HG03135 (cell line): Measurements from ENCODE around the gene APLF.

ENCODE experiments used
- ATAC-seq: cut with Tn5 transposase; IDR thresholded peaks from one replicate; pipeline ENCODE4 v1.9.1; 2021; ENCODE audit warnings: mild to moderate bottlenecking, moderate library complexity; ENCODE audit not compliant: unreplicated experiment

APLF gene

GRCh38 chr2:68467077-68467960 is at the start of gene APLF, which contains the start of gene FBXO48:
APLF (plus strand) TSS chr2:68467585; CDS start chr2:68467732, 147 bp downstream.
FBXO48 (minus strand) TSS chr2:68467294; CDS start chr2:68465145, 2,149 bp downstream.
- peak; percentile 93 for ATAC-seq

DNA sequence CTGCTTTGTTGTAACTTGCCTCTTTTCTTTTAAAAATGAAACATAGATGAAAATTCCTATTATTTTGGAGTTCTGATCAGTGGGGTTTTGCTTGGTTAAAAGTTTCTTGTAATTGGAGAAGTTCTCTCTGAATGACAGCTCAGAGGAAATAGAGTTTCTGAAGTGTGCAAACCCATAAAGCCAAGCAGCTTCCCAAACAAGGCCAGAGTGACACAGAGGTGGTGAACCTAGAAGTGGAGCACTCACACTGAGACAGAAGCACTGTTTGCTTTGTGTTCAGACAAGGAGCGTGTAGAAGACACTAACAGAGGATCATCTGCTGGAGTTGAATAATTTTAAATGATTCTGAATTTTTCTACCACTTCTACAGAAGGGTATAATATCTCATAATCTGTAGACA is 49.5 kb upstream of the APLF start:
- ATAC-seq, result no peak

GRCh38 chr2:68418419-68418818 is 49.0 kb upstream of the APLF start:
- ATAC-seq, result no peak

GRCh38 chr2:68418855-68419254 is 48.5 kb upstream of the APLF start:
- no peak for ATAC-seq

DNA sequence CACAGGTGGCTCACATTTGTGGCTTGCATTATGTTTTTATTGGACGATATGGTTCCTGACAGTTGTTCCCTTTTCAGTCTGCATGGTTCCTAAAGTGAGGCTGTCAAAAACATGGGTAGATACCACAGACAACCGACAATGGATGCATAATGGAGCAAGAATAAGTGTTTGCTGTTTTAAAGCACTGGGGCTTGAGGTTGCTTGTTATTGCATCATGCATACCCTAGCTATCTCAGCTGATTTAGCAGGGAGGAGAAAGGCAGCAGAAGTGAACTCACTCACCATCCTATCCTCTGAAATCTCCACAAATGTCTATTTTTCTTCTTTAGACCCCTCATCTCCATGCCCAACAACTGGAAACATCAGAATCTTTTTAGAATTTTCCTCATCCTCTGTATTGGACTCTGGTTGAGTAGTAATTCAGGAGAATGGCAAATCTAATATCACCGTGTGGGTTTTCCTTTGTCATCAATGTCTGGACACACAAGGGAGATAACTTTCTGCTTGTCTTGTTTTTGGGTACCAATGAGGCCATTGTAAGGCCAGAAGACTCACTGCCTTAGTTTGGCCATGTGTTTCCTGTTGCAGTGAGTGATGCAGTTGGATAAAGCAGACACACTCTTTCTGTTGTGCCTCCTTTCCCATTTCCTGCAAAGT is 47.0 kb upstream of the APLF start:
- no peak for ATAC-seq

DNA sequence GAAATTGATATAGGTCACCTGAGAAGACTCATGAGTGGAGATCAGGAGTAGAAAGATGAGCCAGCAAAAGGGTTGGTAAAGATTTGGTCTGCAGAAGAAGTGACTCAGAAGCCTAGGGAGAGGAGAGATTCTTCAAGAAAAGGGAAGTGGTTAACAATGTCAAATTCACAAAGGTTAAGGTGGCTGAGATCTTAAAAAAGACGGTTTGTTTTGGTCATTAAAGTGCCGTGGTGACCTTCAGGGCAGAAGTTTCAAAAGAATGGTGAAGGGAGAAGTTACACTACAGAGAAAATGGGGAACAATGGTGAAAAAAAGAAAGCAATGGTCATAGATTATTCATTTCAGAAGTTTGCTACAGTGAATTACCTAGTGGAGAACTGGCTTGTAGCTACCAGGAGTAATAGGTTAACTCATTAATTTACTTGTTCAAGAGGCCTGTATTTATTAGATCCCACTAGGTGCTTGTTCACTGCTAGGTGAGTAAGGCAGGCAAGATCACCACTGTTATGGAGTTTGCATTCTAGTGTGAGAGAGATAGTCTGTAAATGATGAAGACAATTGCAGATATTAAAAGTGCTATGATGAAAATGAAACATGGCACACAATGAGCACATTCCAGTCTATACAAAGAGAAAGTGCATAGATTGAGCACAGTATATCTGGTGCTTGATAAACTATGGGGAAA is 43.3 kb upstream of the APLF start:
- ATAC-seq, result peak; percentile 80

DNA sequence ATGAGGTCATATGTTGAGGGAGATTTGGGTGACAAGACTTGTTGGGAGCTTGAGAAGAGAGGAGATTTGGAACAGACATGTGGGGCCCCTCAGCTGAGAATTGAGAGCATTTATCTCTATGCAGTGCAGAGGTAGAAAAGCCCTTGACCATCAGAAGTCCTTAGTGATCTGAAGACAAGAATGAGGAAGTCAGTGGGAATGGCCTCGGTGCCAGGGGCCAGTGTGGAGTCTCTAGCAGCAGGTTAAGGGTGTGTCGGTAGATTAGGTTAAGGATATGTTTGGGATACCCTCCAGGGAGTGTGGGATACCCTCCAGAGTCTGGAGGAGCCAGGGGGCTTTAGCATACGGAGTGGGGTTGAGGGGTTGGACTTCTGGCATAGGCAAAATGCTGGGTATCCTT is 41.9 kb upstream of the APLF start:
- no peak for ATAC-seq

DNA sequence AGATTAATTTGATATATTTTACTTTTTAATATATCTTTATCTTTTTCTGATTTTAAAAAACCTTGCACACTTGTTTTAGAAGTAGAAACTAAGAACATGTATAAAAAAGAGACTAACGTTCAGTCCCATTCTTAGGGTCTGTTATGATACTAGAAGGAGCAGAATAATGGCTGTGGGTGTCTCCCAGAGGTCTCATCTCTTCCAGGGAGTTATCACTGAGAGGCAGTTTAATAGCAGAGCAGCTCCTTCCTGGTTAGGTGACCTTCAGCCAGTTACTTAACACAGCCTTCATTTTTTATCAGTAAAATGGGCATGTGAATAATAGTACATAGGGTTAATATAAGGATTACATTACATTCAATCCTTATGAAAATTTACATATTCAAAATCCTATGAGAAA is 40.9 kb upstream of the APLF start:
- no peak for ATAC-seq

DNA sequence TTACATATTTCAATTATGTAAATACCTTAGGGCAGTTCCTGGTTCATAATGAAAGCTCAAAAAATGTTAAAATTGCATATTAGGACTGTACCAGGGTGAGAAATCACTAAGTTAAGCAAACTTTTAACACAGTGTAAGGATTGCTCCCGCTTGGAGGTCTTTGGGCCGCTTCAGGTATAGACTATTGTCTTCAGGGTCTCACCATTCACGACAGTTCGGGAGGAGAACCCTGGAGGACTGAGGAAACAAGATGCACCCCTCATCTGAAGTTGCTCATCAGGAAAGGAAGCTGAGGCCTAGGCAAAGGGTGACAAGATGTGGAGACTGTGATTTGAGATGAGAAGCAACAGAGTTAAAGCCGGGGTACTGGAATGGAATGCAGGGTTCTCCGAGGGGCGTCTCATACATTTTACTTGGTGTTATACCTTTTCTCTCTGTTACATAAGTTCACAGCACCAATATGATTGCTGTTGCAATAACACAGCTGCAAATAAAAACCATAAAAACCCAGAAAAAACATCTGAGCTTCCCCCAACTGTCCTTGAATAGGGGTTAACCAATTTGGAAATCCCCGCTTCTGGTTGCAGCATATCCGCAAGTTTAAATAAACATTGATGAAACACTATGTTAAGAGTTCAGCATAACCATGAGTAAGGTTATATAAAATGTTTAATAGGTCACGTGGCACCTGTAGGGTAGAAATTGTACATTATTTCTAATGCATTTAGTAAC is 40.4 kb upstream of the APLF start:
- peak; percentile 39 for ATAC-seq

DNA sequence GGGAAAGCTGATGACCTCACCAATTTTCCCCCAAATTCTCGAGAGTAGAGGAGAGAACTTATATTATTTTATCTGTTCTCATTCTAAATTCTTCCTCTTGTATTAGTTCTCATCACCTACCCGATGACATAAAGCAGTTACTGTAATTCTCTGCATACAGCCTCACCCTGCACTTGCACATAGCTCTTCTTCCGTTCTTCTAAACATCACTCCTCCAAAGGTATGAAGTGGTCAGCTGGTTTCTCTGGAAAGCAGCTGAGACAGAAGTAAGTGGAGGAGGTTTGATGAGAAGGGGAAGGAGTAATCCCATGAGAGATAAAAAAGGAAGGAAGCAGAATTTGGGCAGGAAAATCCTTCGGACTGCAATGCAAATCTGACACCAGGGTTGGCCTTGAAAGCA is 39.3 kb upstream of the APLF start:
- no peak for ATAC-seq

- no peak for ATAC-seq
Observed at GRCh38 chr2:68428746-68429145, 38.6 kb upstream of the APLF start.

DNA sequence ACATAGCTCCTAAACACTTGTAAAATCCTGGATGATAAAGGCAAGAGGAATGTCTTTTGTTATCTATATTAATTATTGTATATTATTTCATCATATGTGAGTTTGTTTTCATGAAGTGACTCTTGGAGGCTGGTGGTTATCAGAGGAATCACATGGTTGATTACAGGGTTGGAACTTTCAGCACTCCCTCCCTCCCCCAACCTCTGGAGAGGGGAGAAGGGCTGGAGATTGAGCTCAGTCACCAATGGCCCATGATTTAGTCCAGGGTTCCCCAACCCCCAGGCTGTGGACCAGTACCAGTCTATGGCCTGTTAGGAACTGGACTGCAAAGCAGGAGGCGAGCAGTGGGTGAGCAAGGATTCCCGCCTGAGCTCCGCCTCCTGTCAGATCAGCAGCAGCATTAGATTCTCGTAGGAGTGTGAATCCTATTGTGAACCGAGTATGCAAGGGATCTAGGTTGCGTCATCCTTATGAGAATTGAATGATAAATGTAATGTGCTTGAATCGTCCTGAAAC is 38.0 kb upstream of the APLF start:
- no peak for ATAC-seq

DNA sequence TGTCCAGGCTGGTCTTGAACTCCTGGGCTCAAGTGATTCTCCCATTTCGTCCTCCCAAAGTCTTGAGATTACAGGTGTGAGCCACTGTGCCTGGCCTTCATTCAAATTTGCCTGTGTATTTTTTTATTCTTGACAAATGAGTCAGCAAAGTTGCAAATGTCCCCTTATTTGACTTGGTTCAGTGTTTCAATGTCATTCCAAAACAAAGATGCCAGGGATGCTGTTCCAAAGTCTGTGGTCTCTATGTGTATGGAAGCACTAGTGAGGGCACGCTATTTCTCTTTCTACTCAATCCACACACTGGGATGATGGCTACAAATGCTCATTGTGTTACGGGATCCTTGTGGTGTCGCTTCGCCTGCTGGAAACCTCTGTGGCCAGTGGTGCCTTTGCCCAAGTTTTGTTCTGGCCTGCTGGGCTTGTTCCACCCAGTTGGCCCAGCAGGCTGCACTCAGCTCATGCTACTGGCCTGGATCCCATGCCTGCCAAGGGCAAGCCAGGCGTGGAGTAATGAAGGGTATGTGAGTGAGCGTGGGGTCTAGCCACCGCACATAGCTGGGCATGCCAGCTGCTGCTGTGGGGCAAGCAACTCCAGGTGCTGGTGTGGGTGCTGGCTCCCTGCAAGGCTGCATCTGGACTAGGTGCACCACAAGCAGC is 35.9 kb upstream of the APLF start:
- ATAC-seq, result no peak

GRCh38 chr2:68432696-68433658 is 34.4 kb upstream of the APLF start:
- ATAC-seq, result no peak

- ATAC-seq, result no peak
Observed at GRCh38 chr2:68434981-68435380, 32.4 kb upstream of the APLF start.

DNA sequence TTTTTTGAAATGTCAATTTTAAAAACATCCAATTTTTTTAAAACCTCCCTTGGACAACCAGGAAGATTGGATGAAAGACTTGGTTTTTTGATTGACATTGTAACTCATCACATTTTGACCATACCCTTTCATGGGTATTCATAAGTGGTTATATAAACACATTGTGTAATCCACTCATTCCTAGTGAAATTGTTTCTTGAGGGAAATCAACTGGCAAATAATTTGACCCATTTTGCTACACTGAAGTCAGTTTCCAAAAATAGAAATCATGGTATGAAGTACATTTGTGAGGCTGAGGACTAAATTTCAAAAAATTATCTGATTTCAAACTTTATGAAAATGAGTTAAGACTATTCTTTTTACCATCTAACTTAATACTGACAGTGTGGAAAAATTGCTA is 31.8 kb upstream of the APLF start:
- no peak for ATAC-seq

GRCh38 chr2:68436270-68436669 is 31.1 kb upstream of the APLF start:
- no peak for ATAC-seq

- ATAC-seq, result no peak
Observed at GRCh38 chr2:68438455-68439303, 28.7 kb upstream of the APLF start.
